Tibial nerve (tissue), 4 donors: Measurements from ENCODE around the gene UTP18.

ENCODE experiments used
- CTCF ChIP-seq, 5 experiments: fragments of 200-600 bp in 3 of 5; fragments of 450-650 bp in 2 of 5; sonication (generic) in 3 of 5; IDR thresholded peaks; one replicate each; pipeline ENCODE4 v1.5.1; 2016 to 2019; ENCODE audit warnings: antibody characterized with exemption in 5 of 5, mild to moderate bottlenecking in 3 of 5, moderate library complexity in 2 of 5
- EP300 ChIP-seq, 2 donors: sonication (generic); formaldehyde crosslinking; IDR thresholded peaks; one replicate each; pipeline ENCODE4 v1.6.1; 2017; ENCODE audit warnings: antibody characterized with exemption in 2 of 2, mild to moderate bottlenecking in 1 of 2

- TF ChIP-seq EP300 (IDR thresholded peaks at IDR 0.05) (no peak), CTCF (IDR thresholded peaks at IDR 0.05) (no peak)
Observed at GRCh38 chr17:51255673-51256072, 4.7 kb upstream of the UTP18 start.
